C4-2B (cell line): ENCODE measurements around the gene OR2V1.
"Not testable (repeated sequence)": the region's sequence is repeated elsewhere in the genome, so short reads cannot be mapped to it uniquely, and the experiment has no call there.

Experiments
- ZFX ChIP-seq: fragments of 450-650 bp; IDR thresholded peaks from 2 replicates; pipeline ENCODE4 v1.6.1; 2017
- TF ChIP-seq, protein P1 (sequence below): fragments of 450-650 bp; conservative IDR thresholded peaks from 2 replicates; pipeline ENCODE4 v1.5.1; 2017; ENCODE audit warnings: mild to moderate bottlenecking

DNA sequence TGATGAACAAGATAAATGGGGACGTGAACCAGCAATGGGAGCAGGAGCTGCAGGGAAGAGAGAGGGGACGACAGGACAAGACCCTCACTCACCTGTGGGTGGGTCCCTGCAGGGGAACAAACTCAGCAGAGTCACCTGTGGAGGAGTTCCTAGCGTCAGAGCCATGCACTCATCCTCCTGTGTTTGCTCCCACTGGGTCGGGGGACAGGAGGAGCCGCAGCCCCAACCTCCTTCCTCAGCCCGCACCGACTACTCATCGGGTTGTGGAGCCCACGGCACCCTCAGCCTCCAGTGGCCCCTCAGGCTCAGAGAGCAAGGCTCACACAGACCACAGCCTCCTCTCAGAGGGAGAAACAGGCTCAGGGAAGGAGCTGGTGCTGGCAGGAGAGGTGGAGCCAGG is 888 bp downstream of the OR2V1 start:
- TF ChIP-seq, protein P1, sequence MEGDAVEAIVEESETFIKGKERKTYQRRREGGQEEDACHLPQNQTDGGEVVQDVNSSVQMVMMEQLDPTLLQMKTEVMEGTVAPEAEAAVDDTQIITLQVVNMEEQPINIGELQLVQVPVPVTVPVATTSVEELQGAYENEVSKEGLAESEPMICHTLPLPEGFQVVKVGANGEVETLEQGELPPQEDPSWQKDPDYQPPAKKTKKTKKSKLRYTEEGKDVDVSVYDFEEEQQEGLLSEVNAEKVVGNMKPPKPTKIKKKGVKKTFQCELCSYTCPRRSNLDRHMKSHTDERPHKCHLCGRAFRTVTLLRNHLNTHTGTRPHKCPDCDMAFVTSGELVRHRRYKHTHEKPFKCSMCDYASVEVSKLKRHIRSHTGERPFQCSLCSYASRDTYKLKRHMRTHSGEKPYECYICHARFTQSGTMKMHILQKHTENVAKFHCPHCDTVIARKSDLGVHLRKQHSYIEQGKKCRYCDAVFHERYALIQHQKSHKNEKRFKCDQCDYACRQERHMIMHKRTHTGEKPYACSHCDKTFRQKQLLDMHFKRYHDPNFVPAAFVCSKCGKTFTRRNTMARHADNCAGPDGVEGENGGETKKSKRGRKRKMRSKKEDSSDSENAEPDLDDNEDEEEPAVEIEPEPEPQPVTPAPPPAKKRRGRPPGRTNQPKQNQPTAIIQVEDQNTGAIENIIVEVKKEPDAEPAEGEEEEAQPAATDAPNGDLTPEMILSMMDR, result not testable (repeated sequence)
- TF ChIP-seq ZFX, result not testable (repeated sequence)
